ENCODE measurements around the gene E4F1. TPM values are rescaled to one million over a fixed set of nuclear protein-coding genes. Genes with fewer than 3 reads are reported as not detected.

E4F1 gene
- total and polyA plus RNA-seq, 2 of the 8 experiments (the other 6 are each of a cell fraction or from before 2014, with no cell fraction given): 22.2 to 27.0 TPM

DNA sequence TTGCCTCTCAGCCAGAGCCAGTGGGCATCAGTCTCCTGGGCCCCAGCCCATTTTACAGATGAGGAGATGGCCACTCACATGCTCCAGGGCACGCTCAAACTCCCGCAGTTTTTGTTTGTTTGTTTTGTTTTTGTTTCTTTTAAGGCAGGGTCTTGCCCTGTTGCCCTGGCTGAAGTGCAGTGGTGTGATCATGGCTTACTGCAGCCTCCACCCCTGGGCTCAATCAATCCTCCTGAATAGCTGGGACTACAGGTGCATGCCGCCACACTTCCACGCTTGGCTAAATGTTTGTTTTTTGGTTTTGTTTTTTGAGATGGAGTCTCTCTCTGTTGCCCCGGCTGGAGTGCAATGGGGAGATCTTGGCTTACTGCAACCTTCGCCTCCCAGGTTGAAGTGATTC lies 3.5 kb downstream of the E4F1 start (continued):
- TF ChIP-seq EGR1 (IDR thresholded peaks at IDR 0.05; ENCODE audit: borderline replicate concordance, low read depth, low read length) (no peak), ASH2L (IDR thresholded peaks at IDR 0.05; ENCODE audit: low read length) (no peak), CBX8 (IDR thresholded peaks at IDR 0.05; ENCODE audit: borderline replicate concordance, low read depth, low read length) (no peak), TAF7 (optimal IDR thresholded peaks at IDR 0.05; ENCODE audit: borderline replicate concordance, low read depth, low read length) (no peak), HDAC6 (IDR thresholded peaks at IDR 0.05; ENCODE audit: low read depth, low read length) (no peak)
